ENCODE measurements around the gene RPS16. TPM values are rescaled to one million over a fixed set of nuclear protein-coding genes. Genes with fewer than 3 reads are reported as not detected.

RPS16 gene
- total and polyA plus RNA-seq, 2 of the 13 experiments (the other 11 are each of a cell fraction or from before 2014, with no cell fraction given): 488 to 2,583 TPM

- peak; percentile 77 for TF ChIP-seq ZNF407 (CRISPR knock-in tag; IDR thresholded peaks at IDR 0.05; ENCODE audit: not compliant biosample characterization)
- peak; percentile 91 for TF ChIP-seq ERF (CRISPR knock-in tag; IDR thresholded peaks at IDR 0.05)
- peak; percentile 38; the same call in 1 of the 2 replicates for TF ChIP-seq SIX1 (CRISPR knock-in tag; IDR thresholded peaks at IDR 0.05; ENCODE audit: borderline replicate concordance)
- TF ChIP-seq ZBTB46 (CRISPR knock-in tag; IDR thresholded peaks at IDR 0.05; ENCODE audit: borderline replicate concordance): 0 out of 2 replicates have a peak, but pooled peaks have one; percentile 40
- peak; percentile 61; the same call in 1 of the 2 replicates for TF ChIP-seq KDM5A (IDR thresholded peaks at IDR 0.05; ENCODE audit: borderline replicate concordance, low read length)
- no peak for TF ChIP-seq RELA (CRISPR knock-in tag; IDR thresholded peaks at IDR 0.05)
- TF ChIP-seq ZSCAN12 (CRISPR knock-in tag; IDR thresholded peaks at IDR 0.05): peak; percentile 82; the same call in 1 of the 2 replicates
- TF ChIP-seq HOMEZ (CRISPR knock-in tag; IDR thresholded peaks at IDR 0.05; ENCODE audit: low read depth): 0 out of 2 replicates have a peak, but pooled peaks have one; percentile 79
- TF ChIP-seq YY1 (IDR thresholded peaks at IDR 0.05; ENCODE audit: insufficient read depth, insufficient replicate concordance, low read depth, low read length): peak; percentile 99
- TF ChIP-seq NR2F2 (IDR thresholded peaks at IDR 0.05; ENCODE audit: borderline replicate concordance, low read depth): no peak
- no peak for TF ChIP-seq TOPORS (CRISPR knock-in tag; IDR thresholded peaks at IDR 0.05)
- no peak for TF ChIP-seq SUZ12 (IDR thresholded peaks at IDR 0.05; ENCODE audit: low read depth, low read length)
- TF ChIP-seq ZNF589 (CRISPR knock-in tag; conservative IDR thresholded peaks at IDR 0.05): no peak
- TF ChIP-seq ZNF580 (CRISPR knock-in tag; IDR thresholded peaks at IDR 0.05; ENCODE audit: borderline replicate concordance, low read depth): peak; percentile 72; the same call in 1 of the 2 replicates
These were observed 9.7 kb upstream of the RPS16 start, which contains the start of gene SUPT5H (continued) for GRCh38 chr19:39445196-39446111.

Data from HepG2 (cell line).